Stimulated activated CD4-positive, alpha-beta T cell treated with anti-CD3 and anti-CD28 coated beads, Interleukin-2, amount 100 ng/mL, for 4 hours (primary cell): ENCODE measurements around the gene C4B.
"Not testable (repeated sequence)": the region's sequence is repeated elsewhere in the genome, so short reads cannot be mapped to it uniquely, and the experiment has no call there.

Experiments
- DNase-seq: peaks from one replicate; pipeline ENCODE4 v3.0.0-alpha.2; 2020; ENCODE audit warnings: low read depth

C4B gene

DNA sequence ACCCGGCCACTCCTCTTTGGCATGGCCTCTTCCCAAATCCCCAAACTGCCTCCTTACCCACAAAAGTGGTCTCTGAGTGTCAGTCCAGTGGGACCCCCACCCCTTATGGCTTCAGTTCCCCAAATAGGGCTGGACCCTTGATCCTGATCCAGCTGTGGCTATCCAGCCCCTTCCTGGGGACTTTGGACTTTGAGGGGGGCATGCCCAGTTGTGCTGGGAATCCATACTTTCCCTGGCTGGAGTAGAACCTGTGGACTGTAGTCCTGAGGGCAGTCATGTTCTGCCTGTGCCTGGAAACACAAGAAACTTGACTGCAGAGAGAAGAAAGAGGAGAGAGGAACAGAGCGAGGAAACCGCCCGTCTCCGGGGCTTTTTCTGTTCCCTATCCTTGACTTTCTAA is 22.5 kb downstream of the C4B start:
- not testable (repeated sequence) for DNase-seq

DNA sequence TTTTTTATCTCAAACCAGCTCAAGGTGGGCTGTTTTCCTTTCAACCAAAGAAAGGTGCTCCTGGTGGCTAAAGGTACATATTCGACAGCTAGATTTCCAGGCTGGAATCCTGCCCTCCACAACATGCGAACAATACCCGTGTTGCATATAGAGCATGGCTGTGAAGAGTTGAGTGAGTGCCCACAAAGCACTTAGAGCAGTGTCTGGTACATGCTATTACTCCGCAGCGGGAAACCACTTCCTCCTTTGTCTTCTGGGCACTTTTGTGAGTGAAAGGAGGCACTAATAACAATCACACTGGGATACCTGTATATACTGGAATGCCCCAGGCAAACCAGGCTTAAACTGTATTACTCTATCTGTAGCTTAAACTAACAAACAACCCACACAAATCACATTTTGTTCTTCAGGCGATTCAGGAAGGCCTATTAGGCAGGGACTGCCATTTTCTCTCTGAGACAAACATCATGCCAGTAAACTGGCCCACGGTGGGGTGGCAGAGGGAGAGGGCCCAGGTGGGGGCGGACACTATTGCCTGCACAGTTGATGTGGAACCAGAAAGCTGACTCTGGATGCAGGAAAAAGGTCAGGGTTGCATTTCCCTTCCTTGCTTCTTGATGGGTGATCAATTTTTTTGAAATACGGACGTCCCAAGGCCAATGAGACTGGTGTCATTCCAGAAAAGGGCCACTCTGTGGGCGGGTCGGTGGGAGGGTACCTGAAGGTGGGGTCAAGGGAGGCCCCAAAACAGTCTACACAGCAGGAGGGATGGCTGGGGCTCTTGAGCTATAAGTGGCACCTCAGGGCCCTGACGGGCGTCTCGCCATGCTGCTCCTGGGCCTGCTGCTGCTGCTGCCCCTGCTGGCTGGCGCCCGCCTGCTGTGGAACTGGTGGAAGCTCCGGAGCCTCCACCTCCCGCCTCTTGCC is 23.3 kb downstream of the C4B start, which contains the start of gene CYP21A2:
TSS of gene CYP21A2 (plus strand) at position 818 of the 927 bp plus-strand sequence. CDS start at position 826, 8 bp downstream.
- DNase-seq, result not testable (repeated sequence)

DNA sequence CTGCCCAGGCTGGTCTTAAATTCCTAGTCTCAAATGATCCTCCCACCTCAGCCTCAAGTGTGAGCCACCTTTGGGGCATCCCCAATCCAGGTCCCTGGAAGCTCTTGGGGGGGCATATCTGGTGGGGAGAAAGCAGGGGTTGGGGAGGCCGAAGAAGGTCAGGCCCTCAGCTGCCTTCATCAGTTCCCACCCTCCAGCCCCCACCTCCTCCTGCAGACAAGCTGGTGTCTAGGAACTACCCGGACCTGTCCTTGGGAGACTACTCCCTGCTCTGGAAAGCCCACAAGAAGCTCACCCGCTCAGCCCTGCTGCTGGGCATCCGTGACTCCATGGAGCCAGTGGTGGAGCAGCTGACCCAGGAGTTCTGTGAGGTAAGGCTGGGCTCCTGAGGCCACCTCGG is 24.3 kb downstream of the C4B start:
- DNase-seq, result not testable (repeated sequence)

DNA sequence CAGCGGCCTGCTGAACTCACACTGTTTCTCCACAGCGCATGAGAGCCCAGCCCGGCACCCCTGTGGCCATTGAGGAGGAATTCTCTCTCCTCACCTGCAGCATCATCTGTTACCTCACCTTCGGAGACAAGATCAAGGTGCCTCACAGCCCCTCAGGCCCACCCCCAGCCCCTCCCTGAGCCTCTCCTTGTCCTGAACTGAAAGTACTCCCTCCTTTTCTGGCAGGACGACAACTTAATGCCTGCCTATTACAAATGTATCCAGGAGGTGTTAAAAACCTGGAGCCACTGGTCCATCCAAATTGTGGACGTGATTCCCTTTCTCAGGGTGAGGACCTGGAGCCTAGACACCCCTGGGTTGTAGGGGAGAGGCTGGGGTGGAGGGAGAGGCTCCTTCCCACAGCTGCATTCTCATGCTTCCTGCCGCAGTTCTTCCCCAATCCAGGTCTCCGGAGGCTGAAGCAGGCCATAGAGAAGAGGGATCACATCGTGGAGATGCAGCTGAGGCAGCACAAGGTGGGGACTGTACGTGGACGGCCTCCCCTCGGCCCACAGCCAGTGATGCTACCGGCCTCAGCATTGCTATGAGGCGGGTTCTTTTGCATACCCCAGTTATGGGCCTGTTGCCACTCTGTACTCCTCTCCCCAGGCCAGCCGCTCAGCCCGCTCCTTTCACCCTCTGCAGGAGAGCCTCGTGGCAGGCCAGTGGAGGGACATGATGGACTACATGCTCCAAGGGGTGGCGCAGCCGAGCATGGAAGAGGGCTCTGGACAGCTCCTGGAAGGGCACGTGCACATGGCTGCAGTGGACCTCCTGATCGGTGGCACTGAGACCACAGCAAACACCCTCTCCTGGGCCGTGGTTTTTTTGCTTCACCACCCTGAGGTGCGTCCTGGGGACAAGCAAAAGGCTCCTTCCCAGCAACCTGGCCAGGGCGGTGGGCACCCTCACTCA is 25.0 kb downstream of the C4B start:
- DNase-seq, result not testable (repeated sequence)

DNA sequence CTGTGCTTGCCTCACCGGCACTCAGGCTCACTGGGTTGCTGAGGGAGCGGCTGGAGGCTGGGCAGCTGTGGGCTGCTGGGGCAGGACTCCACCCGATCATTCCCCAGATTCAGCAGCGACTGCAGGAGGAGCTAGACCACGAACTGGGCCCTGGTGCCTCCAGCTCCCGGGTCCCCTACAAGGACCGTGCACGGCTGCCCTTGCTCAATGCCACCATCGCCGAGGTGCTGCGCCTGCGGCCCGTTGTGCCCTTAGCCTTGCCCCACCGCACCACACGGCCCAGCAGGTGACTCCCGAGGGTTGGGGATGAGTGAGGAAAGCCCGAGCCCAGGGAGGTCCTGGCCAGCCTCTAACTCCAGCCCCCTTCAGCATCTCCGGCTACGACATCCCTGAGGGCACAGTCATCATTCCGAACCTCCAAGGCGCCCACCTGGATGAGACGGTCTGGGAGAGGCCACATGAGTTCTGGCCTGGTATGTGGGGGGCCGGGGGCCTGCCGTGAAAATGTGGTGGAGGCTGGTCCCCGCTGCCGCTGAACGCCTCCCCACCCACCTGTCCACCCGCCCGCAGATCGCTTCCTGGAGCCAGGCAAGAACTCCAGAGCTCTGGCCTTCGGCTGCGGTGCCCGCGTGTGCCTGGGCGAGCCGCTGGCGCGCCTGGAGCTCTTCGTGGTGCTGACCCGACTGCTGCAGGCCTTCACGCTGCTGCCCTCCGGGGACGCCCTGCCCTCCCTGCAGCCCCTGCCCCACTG is 25.9 kb downstream of the C4B start:
- DNase-seq, result not testable (repeated sequence)

DNA sequence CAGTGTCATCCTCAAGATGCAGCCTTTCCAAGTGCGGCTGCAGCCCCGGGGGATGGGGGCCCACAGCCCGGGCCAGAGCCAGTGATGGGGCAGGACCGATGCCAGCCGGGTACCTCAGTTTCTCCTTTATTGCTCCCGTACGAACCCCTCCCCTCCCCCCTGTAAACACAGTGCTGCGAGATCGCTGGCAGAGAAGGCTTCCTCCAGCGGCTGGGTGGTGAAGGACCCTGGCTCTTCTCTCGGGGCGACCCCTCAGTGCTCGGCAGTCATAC is 26.4 kb downstream of the C4B start:
- not testable (repeated sequence) for DNase-seq

DNA sequence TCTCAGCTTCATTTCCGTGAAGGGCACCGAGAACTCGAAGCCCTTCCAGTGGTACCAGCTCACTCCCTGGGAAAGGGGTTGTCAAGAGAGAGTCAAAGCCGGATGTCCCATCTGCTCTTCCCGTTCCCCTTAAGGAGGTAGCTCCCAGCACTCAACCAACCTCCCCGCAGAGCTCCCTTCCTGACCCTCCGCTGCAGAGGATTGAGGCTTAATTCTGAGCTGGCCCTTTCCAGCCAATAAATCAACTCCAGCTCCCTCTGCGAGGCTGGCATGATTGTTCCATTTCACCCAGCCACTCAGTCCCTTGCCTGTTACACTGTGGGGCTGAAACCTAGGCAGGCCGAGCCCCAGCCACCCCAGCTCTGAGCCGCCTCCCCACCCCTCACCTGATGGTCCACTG is 26.8 kb downstream of the C4B start:
- DNase-seq, result not testable (repeated sequence)

DNA sequence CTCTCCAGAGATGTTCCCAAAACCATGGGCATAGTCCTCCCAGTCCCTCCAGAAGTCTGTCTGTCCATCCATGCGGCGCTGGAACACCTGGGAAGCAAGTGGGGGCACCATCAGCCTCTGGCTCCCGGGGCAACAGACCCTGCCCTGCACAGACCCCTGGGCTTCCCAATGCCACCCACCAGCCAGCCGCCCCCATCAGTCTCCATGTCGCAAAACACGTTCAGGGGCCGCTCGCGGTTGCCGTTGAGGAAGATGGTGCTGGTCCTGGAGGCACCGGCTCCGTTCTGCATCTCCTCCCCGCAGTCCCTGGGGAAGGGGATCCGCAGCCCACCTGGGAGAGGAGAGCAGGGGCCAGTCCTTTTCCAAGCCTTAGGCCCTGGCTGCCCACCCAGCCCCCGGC is 27.7 kb downstream of the C4B start:
- not testable (repeated sequence) for DNase-seq

DNA sequence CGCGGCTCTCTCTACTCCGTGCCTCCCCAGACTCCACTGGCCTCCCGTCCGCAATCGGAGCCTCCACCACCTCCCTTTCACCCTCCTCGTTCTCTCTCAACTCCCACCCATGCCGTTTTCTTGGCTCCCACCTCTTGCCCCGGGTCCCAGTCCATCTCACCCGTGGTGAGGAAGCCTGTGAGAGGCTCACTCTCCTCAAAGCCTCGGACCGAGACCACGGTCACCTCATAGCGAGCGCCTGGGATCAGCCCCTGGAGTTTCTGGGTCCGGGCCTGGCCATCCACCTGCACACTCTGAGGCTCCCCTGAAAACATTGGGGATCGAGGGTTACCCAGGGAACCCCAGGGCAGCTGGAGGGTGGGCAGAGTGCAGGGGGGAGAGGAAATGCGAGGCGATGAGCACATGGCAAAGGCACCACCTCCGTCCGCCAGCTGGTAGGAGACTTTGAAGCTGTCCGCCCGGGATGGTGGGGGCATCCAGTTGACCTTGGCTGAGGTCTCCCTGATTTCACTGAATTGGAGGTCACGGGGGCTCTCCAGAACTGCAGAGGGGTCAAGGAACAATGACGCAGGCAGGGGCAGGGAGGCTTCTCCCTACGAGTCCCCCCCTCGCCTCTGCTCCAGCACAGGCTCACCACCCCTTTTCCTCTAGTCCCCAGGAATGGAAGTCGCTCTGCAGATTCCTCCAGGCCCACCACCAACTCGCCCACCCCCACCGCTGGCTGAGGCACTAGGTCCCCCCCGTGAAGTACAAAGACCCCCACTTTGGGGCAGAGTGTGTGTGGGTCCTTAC is 29.2 kb downstream of the C4B start:
- DNase-seq, result not testable (repeated sequence)

DNA sequence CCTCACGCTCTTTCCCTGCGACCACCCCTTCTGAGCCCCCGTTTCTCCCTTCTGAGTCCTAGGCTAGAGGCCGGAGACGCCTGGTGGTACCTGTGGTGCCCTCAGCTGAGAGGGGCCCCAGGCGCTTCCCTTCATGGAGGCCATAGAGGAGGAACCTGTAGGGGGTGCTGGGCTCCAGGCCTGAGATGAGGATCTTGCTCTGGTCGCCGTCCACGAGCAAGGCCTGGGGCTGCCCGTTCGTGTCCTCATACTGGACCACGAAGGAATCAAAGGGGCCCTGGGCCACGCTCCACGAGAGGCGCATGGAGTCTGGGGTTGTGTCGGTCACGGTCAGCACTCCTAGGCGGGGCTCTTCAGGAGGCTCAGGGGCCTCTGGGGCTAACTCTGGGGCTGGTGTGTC is 30.3 kb downstream of the C4B start:
- not testable (repeated sequence) for DNase-seq

DNA sequence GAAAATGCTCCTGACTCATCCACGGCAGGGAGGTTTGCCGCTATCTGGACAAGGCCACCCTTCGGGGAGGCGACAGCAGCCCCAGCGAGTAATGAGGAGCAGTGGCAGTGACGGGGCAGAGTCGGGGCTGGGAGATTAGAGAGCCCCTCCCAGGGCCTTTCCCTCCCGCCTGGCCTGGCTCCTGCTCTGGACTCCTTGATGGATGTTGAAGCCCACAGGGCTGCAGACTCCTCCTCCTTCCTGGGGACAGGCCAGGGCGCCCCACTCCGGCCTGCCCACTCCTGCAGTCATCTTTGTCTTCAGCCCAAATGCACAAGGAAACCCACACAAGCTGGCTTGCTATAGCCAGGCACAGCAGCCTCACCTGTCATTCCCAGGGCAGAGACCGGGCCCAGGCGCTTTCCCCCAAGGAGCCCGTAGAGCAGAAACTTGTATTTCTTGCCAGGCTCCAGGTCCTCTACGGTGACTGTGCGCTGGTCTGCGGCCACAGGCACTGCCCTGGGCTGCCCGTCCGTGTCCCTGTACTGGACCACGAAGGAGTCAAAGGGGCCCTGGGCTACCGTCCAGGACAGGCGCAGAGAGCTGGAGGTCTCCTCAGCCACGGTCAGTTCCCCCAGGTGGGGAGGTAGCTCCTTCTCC is 31.3 kb downstream of the C4B start:
- DNase-seq, result no peak

DNA sequence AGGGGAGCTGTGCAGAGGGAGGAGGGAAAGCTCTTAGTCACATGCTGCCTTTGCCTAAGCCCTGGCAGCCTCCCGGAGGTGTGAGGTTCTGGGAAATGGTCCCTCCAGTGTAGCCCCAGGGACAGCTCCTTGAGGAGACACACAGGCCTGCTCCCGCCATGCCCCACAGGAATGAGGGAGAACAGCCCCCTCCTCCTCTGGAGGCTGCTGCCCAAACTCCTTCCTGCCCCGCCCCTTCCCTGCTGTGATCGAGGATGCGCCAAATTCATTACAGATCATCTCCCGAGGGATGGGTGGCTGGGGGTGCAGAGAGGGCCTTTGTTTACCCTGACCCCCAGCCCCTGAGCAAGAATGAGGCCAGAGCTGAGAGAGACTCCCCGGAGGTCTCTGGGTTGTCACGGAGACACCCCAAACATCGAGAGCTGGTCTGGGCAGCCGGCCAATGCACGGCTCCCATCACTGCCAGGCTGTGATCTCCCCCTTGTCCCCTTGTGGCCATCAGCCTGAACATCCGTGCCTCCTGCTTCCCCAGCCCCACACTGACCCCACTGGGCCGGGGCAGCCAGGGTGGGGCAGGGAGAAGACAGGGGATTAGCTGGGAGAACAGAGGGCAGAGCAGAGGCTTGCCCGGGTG is 32.0 kb downstream of the C4B start:
- no peak for DNase-seq

DNA sequence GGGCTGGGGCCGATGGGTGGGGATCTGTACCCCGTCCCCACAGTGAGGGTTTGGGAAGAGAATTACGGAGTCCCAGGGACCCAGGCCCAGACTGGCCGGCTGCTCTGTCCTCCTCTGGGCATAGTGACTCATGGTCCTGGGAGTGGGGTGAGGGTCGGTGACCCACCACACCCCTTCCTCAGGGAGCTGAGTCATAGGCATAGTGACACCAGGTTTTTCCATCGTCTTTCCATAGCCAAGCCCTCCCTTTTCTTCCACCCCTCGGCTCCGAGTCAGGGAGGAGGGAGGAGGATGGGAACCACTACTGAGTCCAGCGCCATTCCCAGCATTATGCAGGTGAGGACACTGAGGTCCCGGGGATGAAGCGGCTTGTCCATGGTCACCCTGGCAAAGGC is 32.5 kb downstream of the C4B start:
- DNase-seq, result no peak

DNA sequence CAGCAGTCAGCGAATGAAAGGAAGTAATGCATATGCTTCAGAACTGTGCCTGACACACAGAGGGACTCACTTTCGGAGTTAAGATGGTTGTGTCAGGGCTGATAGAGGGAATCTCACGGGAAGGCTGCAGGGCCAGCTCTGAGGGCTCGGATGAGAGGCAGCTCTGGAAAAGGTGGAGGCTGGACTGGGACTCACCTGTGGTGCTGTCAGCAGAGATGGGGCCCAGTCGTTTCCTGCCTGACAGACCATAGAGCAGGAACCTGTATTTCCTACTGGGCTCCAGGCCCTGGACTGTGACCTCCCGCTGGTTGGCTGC is 32.9 kb downstream of the C4B start:
- no peak for DNase-seq

DNA sequence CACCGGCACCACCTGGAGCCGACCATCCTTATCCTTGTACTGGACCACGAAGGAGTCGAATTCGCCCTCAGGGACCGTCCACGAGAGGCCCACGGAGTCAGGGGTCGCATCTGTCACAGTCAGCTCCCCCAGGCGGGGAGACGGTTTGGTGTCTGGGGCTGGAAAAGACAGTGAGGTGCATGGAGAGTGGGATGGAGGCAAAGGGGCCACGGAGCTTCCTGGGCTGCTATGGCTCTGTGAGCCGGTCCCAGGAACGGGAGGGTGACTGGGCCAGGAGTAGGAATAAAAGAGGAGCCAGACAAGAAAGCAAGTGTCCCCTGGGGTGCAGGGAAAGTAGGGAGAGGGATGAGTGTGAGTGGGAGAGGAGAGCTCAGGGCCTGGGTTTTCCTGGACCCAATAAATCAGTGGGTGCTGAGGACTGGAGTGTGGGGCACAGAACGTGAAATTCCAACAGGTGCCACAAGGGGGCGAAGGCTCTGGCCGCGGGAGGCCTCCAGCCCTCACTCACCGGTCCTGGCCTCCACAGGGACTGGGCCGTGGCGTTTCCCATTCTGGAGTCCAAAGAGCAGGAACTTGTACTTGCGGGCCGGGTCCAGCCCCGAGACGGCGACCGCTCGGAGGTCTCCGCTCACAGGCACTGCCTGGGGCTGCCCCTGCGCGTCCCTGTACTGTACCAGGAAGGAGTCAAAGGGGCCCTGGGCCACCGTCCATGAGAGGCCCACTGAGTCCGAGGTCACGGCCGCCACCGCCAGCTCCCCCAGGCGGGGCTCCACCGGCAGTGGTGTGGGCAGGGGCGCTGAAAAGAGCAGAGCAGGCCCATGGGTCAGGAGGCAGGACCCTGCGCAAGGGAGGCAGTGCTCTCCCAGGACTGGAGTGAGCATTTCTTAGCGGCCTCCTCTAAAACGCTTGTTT is 33.5 kb downstream of the C4B start:
- peak; percentile 32 for DNase-seq

DNA sequence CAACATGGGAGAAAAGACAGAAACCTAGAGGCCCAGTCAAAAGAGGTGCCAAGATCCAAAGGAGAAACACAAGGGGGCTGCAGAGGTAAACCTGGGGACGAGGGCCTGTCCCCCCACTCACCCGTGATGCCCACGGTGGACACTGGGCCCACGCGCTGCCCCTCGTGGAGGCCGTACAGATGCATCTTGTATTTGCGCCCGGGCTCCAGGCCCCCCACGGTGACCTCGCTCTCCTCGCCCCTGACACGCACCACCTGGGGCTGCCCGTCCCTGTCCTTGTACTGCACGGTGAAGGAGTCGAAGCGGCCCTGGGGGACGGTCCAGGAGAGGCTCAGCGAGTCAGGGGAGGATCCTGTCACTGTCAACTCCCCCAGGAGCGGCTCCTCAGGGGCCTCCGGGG is 34.6 kb downstream of the C4B start:
- not testable (repeated sequence) for DNase-seq

DNA sequence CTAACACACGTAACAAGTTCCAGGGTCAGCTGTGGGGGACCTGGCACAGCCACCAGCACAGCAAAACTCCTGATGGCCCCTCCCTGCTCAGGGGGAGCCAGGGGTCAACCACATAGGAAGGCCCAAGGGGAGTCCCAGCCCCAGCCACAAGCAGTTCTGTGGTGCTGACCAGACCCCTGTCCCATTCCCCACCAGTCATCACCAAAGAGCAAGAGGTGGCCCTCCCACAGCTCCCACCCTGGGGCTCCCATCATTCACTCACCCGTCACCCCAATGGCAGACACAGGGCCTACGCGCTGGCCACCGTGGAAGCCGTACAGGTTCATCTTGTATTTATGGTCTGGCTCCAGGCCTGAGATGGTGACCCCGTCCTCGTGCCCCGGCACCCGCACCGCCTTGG is 35.1 kb downstream of the C4B start:
- DNase-seq, result not testable (repeated sequence)

DNA sequence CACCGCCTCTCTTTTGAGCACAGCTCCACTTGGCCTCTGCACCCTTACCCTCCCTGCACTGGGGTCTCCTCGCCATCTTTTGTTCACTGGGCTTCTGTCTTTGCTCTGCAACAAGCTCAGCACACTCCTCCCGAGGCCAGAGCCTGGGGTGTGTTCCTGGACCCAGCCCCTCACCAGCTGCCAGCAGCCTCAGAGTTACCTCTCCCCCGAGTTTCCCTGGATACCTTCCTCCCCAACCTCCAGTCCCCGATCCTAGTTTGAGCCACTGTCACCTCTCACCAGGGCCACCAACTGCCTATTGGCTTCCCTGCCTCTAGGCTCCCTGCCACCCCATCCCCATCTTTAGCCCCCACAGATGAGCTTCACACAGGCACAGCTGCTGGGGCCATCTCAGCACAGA is 36.0 kb downstream of the C4B start:
- no peak for DNase-seq

DNA sequence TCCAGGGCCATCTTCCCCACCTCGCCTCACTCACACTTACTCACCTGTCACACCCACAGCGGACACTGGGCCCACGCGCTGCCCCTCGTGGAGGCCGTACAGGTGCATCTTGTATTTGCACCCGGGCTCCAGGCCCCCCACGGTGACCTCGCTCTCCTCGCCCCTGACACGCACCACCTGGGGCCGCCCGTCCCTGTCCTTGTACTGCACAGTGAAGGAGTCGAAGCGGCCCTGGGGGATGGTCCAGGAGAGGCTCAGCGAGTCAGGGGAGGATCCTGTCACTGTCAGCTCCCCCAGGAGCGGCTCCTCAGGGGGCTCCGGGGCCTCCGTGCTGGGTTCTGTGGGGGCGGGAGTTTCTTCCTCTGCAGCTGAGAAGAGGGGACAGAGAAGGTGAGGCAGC is 38.0 kb downstream of the C4B start:
- not testable (repeated sequence) for DNase-seq
